SJSA1 (cell line): ENCODE measurements around the gene SCPEP1. TPM values are rescaled to one million over a fixed set of nuclear protein-coding genes. Genes with fewer than 3 reads are reported as not detected.
"Not testable (repeated sequence)": the region's sequence is repeated elsewhere in the genome, so short reads cannot be mapped to it uniquely, and the experiment has no call there.

ENCODE experiments used
- DNase-seq, 2 experiments: peaks; one replicate each; pipeline ENCODE4 v3.0.0-alpha.2; 2015 to 2020; ENCODE audit warnings: low spot score in 2 of 2, low read depth in 1 of 2
- H3K27ac ChIP-seq: fragments of 250-450 bp; sonication (Bioruptor Pico); 2 replicates; pipeline ENCODE4 v1.5.1; 2020; ENCODE audit warnings: mild to moderate bottlenecking, moderate library complexity
- H3K27me3 ChIP-seq: fragments of 250-450 bp; sonication (Bioruptor Pico); replicated peaks from 2 replicates; pipeline ENCODE4 v1.5.1; 2020; ENCODE audit warnings: mild to moderate bottlenecking, moderate library complexity
- H3K36me3 ChIP-seq: fragments of 250-450 bp; sonication (Bioruptor Pico); 2 replicates; pipeline ENCODE4 v1.5.1; 2020; ENCODE audit warnings: mild to moderate bottlenecking
- H3K4me1 ChIP-seq: fragments of 250-450 bp; sonication (Bioruptor Pico); replicated peaks from 2 replicates; pipeline ENCODE4 v1.6.1; 2021; ENCODE audit warnings: mild to moderate bottlenecking
- H3K4me3 ChIP-seq: fragments of 250-450 bp; sonication (Bioruptor Pico); 2 replicates; pipeline ENCODE4 v1.5.1; 2020; ENCODE audit warnings: mild to moderate bottlenecking
- H3K9me3 ChIP-seq: fragments of 250-450 bp; sonication (Bioruptor Pico); replicated peaks from 2 replicates; pipeline ENCODE4 v1.5.1; 2020; ENCODE audit warnings: mild to moderate bottlenecking
- total RNA-seq: library from RNA; depleted of rRNA; stranded (reverse); fragments of >200 nt; shearing (Covaris generic); gene quantifications from 2 replicates; pipeline ENCODE4 v1.2.3, GENCODE V29; 2014

The SCPEP1 gene
- total RNA-seq, 1 experiment from 2014 or later: 80.6 TPM

GRCh38 chr17:56945938-56946505 lies 31.9 kb upstream of the SCPEP1 start:
- H3K27ac ChIP-seq: no peak overlapping the region
- H3K27me3 ChIP-seq: no peaks in the 10 kb centered on the region
- DNase-seq: no peak
- no peaks in the 10 kb centered on the region for H3K9me3 ChIP-seq
- H3K4me3 ChIP-seq: no peak overlapping the region
- peaks cover 88% of the 10 kb centered on the region for H3K36me3 ChIP-seq
- H3K4me1 ChIP-seq: no peaks in the 10 kb centered on the region

- DNase-seq: no peak
- Histone ChIP-seq H3K9me3 (no peaks in the 10 kb centered on the region), H3K27ac (no peak overlapping the region), H3K4me3 (no peak overlapping the region), H3K36me3 (peaks cover 86% of the 10 kb centered on the region), H3K4me1 (no peaks in the 10 kb centered on the region), H3K27me3 (no peaks in the 10 kb centered on the region)
Measured at GRCh38 chr17:56947741-56948140, 30.2 kb upstream of the SCPEP1 start.

- DNase-seq: no peak
- H3K36me3 ChIP-seq: peaks cover 82% of the 10 kb centered on the region
Measured at GRCh38 chr17:56948491-56948890, 29.4 kb upstream of the SCPEP1 start.

GRCh38 chr17:56949595-56949994 lies 28.3 kb upstream of the SCPEP1 start:
- Histone ChIP-seq H3K4me3 (no peak overlapping the region), H3K9me3 (no peaks in the 10 kb centered on the region), H3K4me1 (peaks cover 10% of the 10 kb centered on the region), H3K27me3 (no peaks in the 10 kb centered on the region), H3K36me3 (peaks cover 74% of the 10 kb centered on the region), H3K27ac (no peak overlapping the region)
- DNase-seq: no peak

More at GRCh38 chr17:56948491-56948890, 29.4 kb upstream of the SCPEP1 start:
- H3K4me3 ChIP-seq: no peak overlapping the region
- peaks cover 2% of the 10 kb centered on the region; the same call in 1 of the 2 replicates for H3K4me1 ChIP-seq
- H3K9me3 ChIP-seq: no peaks in the 10 kb centered on the region
- no peak overlapping the region for H3K27ac ChIP-seq
- no peaks in the 10 kb centered on the region for H3K27me3 ChIP-seq

GRCh38 chr17:56956992-56957391 lies 20.9 kb upstream of the SCPEP1 start:
- Histone ChIP-seq H3K9me3 (no peaks in the 10 kb centered on the region), H3K36me3 (peaks cover 28% of the 10 kb centered on the region), H3K27me3 (no peaks in the 10 kb centered on the region), H3K27ac (no peak overlapping the region), H3K4me1 (peaks cover 17% of the 10 kb centered on the region), H3K4me3 (no peak overlapping the region)
- DNase-seq: no peak

GRCh38 chr17:56960596-56961538 lies 17.1 kb upstream of the SCPEP1 start, which contains the start of gene COIL:
Gene COIL (minus strand): TSS chr17:56961050. CDS start chr17:56961019, 31 bp downstream.
- Histone ChIP-seq H3K27ac (peak within 1 kb of the TSS; percentile 91), H3K9me3 (no peaks in the 10 kb centered on the region), H3K4me3 (peak within 1 kb of the TSS; percentile 66), H3K36me3 (peaks cover 14% of the 10 kb centered on the region), H3K4me1 (peaks cover 7% of the 10 kb centered on the region; the same call in 1 of the 2 replicates), H3K27me3 (no peaks in the 10 kb centered on the region)
- peak; percentile 94 to 96 for DNase-seq

GRCh38 chr17:56965241-56965640 lies 12.7 kb upstream of the SCPEP1 start:
- DNase-seq, H3K4me1 ChIP-seq, H3K9me3 ChIP-seq, H3K27ac ChIP-seq, H3K36me3 ChIP-seq, H3K4me3 ChIP-seq, H3K27me3 ChIP-seq: not testable (repeated sequence)

GRCh38 chr17:56965681-56966080 lies 12.2 kb upstream of the SCPEP1 start:
- not testable (repeated sequence) for H3K27me3 ChIP-seq, DNase-seq, H3K4me1 ChIP-seq, H3K27ac ChIP-seq, H3K4me3 ChIP-seq, H3K36me3 ChIP-seq, H3K9me3 ChIP-seq

GRCh38 chr17:56966338-56966737 lies 11.6 kb upstream of the SCPEP1 start:
- no peak for DNase-seq
- Histone ChIP-seq H3K27ac (no peak overlapping the region), H3K9me3 (no peaks in the 10 kb centered on the region), H3K36me3 (no peaks in the 10 kb centered on the region), H3K4me3 (no peak overlapping the region), H3K27me3 (peaks cover 6% of the 10 kb centered on the region), H3K4me1 (no peaks in the 10 kb centered on the region)

GRCh38 chr17:56970974-56971373 lies 7.0 kb upstream of the SCPEP1 start:
- DNase-seq: no peak
- Histone ChIP-seq H3K36me3 (no peaks in the 10 kb centered on the region), H3K4me1 (no peaks in the 10 kb centered on the region), H3K4me3 (no peak overlapping the region), H3K27me3 (peaks cover 18% of the 10 kb centered on the region), H3K9me3 (no peaks in the 10 kb centered on the region), H3K27ac (no peak overlapping the region)

- H3K36me3 ChIP-seq: no peaks in the 10 kb centered on the region
- H3K4me3 ChIP-seq: no peak overlapping the region
- H3K27ac ChIP-seq: no peak overlapping the region
- no peak for DNase-seq
- no peaks in the 10 kb centered on the region for H3K9me3 ChIP-seq
- H3K27me3 ChIP-seq: peaks cover 28% of the 10 kb centered on the region
- no peaks in the 10 kb centered on the region for H3K4me1 ChIP-seq
Measured at GRCh38 chr17:56972111-56972730, 5.7 kb upstream of the SCPEP1 start.

- Histone ChIP-seq H3K4me1 (peaks cover 3% of the 10 kb centered on the region), H3K4me3 (no peak overlapping the region), H3K9me3 (no peaks in the 10 kb centered on the region), H3K36me3 (no peaks in the 10 kb centered on the region), H3K27ac (no peak overlapping the region), H3K27me3 (peaks cover 28% of the 10 kb centered on the region)
- no peak for DNase-seq
Measured at GRCh38 chr17:56973520-56973919, 4.4 kb upstream of the SCPEP1 start.

GRCh38 chr17:56974055-56974454 lies 3.9 kb upstream of the SCPEP1 start:
- H3K4me3 ChIP-seq: no peak overlapping the region
- no peaks in the 10 kb centered on the region for H3K9me3 ChIP-seq
- H3K4me1 ChIP-seq: peaks cover 7% of the 10 kb centered on the region
- DNase-seq: no peak
- peaks cover 28% of the 10 kb centered on the region for H3K27me3 ChIP-seq
- no peak overlapping the region for H3K27ac ChIP-seq
- no peaks in the 10 kb centered on the region for H3K36me3 ChIP-seq

GRCh38 chr17:56975656-56976055 lies 2.3 kb upstream of the SCPEP1 start:
- Histone ChIP-seq H3K9me3 (no peaks in the 10 kb centered on the region), H3K4me3 (no peak overlapping the region), H3K36me3 (no peaks in the 10 kb centered on the region), H3K27me3 (peaks cover 24% of the 10 kb centered on the region), H3K27ac (no peak overlapping the region), H3K4me1 (peaks cover 7% of the 10 kb centered on the region)
- DNase-seq: no peak
